T-helper 1 cell (primary cell): ENCODE measurements around the gene MSTN.
"Not testable (repeated sequence)": the region's sequence is repeated elsewhere in the genome, so short reads cannot be mapped to it uniquely, and the experiment has no call there.

ENCODE experiments used
- DNase-seq, 5 donors: peaks; one replicate each; pipeline ENCODE4 v3.0.0-alpha.2; 2012 to 2020

Gene MSTN

GRCh38 chr2:190062053-190062452, 476 bp downstream of the MSTN start:
- DNase-seq: no peak

- DNase-seq: no peak
Observed at GRCh38 chr2:190060626-190061025, 1.9 kb downstream of the MSTN start.

DNA sequence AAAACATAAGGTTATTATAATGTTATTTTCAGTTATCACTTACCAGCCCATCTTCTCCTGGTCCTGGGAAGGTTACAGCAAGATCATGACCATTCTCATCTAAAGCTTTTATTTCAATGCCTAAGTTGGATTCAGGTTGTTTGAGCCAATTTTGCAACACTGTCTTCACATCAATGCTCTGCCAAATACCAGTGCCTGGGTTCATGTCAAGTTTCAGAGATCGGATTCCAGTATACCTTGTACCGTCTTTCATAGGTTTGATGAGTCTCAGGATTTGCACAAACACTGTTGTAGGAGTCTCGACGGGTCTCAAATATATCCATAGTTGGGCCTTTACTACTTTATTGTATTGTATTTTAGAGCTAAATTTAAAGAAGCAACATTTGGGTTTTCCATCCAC, 2.5 kb downstream of the MSTN start:
- no peak for DNase-seq

GRCh38 chr2:190053426-190053825, 9.1 kb downstream of the MSTN start:
- no peak for DNase-seq

GRCh38 chr2:190052307-190052706, 10.2 kb downstream of the MSTN start:
- DNase-seq: no peak

GRCh38 chr2:190051223-190051622, 11.3 kb downstream of the MSTN start:
- DNase-seq: no peak

- DNase-seq: no peak
Observed at GRCh38 chr2:190050001-190050400, 12.5 kb downstream of the MSTN start.

DNA sequence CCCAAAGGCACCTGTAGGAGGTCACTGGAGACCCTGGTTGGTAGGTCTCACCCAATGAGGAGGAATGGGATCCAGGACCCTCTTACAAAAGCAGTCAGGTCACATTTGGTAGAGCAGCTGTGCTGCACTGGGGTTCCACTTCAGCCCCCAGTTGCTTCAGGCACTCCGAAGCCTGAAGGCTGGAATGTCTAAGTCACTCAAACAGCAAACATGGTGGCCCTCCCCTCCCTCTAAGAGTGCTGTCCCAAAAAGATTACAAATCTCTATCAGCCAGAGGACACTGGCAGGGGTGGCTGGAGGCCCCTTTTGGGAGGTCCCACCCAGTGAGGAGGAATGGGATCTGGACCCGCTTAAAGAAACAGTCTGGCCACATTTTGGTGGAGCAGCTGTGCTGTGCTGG, 17.7 kb downstream of the MSTN start:
- no peak for DNase-seq

- no peak for DNase-seq
Observed at GRCh38 chr2:190043441-190043840, 19.1 kb downstream of the MSTN start.

DNA sequence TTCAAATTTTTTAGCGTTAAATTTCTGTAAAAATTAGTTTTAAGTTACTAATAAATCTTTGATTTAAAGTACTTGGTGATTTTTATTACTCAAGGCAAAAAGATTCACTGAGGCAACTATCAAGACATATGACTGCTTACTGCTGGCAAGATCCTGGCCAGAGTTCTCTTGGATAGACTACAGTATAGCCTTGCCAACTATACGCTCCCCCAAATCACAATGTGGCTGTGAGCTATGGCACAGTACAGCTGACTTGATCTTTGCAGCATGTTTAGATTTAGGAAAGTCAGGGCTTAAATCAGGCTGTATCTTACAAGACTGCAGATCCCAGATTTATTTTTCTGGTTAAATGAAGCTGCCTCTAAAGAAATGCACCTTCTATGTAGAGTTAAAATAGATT, 26.5 kb downstream of the MSTN start:
- DNase-seq: no peak

- DNase-seq: not testable (repeated sequence)
Observed at GRCh38 chr2:190034417-190034816, 28.1 kb downstream of the MSTN start.

- DNase-seq: no peak
Observed at GRCh38 chr2:190031969-190032618, 30.4 kb downstream of the MSTN start.

GRCh38 chr2:190023860-190024259, 38.7 kb downstream of the MSTN start:
- DNase-seq: peak in 1 of 5 donors; percentile 41

DNA sequence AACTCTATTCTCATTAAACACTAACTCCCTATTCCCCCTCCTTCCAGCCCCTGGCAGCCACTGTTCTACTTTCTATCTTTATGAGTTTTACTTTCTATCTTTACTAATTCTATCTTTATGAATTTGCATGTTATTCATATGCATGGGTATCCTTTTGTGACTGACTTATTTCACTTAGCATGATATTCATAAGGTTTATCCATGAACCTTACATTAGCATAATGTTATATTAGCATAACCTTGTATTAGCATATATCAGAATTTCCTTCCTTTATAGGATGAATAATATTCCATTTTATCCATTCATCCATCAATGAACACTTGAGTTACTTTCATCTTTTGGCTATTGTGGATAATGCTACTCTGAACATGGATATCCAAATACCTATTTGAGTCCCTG, 41.8 kb downstream of the MSTN start:
- no peak for DNase-seq

DNA sequence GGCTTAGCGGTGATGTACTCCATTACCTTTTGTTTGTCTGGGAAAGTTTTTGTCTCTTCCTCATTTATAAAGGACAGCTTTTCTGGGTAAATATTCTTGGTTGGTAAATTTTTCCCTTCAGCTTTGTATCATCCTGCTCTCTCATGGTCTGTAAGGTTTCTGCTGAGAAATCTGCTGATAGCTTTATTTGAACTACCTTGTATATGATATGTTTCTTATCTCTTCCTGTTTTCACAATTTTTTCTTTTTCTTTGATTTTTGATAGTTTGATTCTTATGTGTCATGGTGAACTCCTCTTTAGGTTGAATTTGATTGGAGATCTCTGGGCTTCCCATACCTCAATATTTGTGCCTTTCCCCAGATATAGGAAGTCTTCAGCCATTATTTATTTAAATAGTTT, 44.7 kb downstream of the MSTN start:
- no peak for DNase-seq

DNA sequence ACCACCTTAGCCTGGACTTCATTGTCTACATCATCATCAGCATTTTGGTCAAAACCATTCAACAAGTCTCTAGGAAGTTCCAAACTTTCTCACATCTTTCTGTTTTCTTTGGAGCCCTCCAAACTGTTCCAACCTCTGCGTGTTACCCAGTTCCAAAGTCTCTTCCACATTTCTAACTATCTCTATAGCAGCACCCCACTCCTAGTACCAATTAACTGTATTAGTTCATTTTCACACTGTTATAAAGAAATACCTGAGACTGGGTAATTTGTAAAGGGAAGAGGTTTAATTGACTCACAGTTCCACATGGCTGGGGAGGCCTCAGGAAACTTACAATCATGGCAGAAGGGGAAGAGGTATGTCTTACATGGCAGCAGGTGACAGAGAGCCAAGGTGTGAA, 46.6 kb downstream of the MSTN start:
- DNase-seq: not testable (repeated sequence)
